SU-DHL-6 (cell line): ENCODE data around the gene ESR1.
"Not testable (repeated sequence)": the region's sequence is repeated elsewhere in the genome, so short reads cannot be mapped to it uniquely, and the experiment has no call there.

Experiments used
- H2AFZ ChIP-seq: fragments of 200-600 bp; sonication (generic); 2 replicates; pipeline ENCODE4 v1.6.1; 2014; ENCODE audit warnings: low read depth, mild to moderate bottlenecking, moderate library complexity, mixed read lengths, antibody characterized with exemption, low read length; ENCODE audit not compliant: severe bottlenecking
- H3F3A ChIP-seq: fragments of 200-600 bp; shearing (Covaris generic); 2 replicates; pipeline ENCODE4 v1.6.0; 2016; ENCODE audit warnings: antibody characterized with exemption, mild to moderate bottlenecking; ENCODE audit not compliant: insufficient read depth
- H3K27ac ChIP-seq: fragments of 200-600 bp; sonication (generic); 2 replicates; pipeline ENCODE4 v1.5.1; 2016; ENCODE audit warnings: low read depth, mild to moderate bottlenecking, low read length, moderate library complexity, mixed read lengths
- H3K27me3 ChIP-seq: fragments of 200-600 bp; sonication (generic), shearing (Covaris generic); 2 replicates; pipeline ENCODE4 v1.6.0; 2014; ENCODE audit warnings: mild to moderate bottlenecking, low read length
- H3K36me3 ChIP-seq: fragments of 200-600 bp; sonication (generic); 2 replicates; pipeline ENCODE4 v1.6.1; 2014; ENCODE audit warnings: mild to moderate bottlenecking, low read length, mixed read lengths
- H3K4me2 ChIP-seq: fragments of 300-600, 200-600 bp; shearing (Covaris generic), sonication (generic); 2 replicates; pipeline ENCODE4 v1.6.0; 2014; ENCODE audit warnings: low read length, low read depth, mild to moderate bottlenecking; ENCODE audit not compliant: poor library complexity, severe bottlenecking
- H3K4me3 ChIP-seq: fragments of 200-600 bp; sonication (generic); 2 replicates; pipeline ENCODE4 v1.5.1; 2014; ENCODE audit warnings: antibody characterized with exemption, low read length, mild to moderate bottlenecking, mixed read lengths; ENCODE audit not compliant: insufficient read depth, poor library complexity, severe bottlenecking
- H3K79me2 ChIP-seq: fragments of 200-600 bp; sonication (generic); 2 replicates; pipeline ENCODE4 v1.6.1; 2014; ENCODE audit warnings: mild to moderate bottlenecking, low read length, moderate library complexity; ENCODE audit not compliant: insufficient read depth
- H3K9ac ChIP-seq: fragments of 200-600 bp; sonication (generic); 2 replicates; pipeline ENCODE4 v1.7.0; 2014; ENCODE audit warnings: mild to moderate bottlenecking, low read length
- H3K9me2 ChIP-seq: fragments of 200-600 bp; sonication (generic); replicated peaks from 2 replicates; pipeline ENCODE4 v1.6.1; 2014; ENCODE audit warnings: low read length; ENCODE audit not compliant: insufficient read depth
- H3K9me3 ChIP-seq: fragments of 200-600 bp; sonication (generic); 2 replicates; pipeline ENCODE4 v1.6.1; 2014; ENCODE audit warnings: low read length, mixed read lengths; ENCODE audit not compliant: insufficient read depth
- H4K20me1 ChIP-seq: fragments of 200-600 bp; sonication (generic); 2 replicates; pipeline ENCODE4 v1.6.1; 2014; ENCODE audit warnings: low read depth, mild to moderate bottlenecking, antibody characterized with exemption, low read length, moderate library complexity, mixed read lengths
- CTCF ChIP-seq: fragments of 200-600 bp; sonication (generic); IDR thresholded peaks from one replicate; pipeline ENCODE4 v1.5.1; 2017; ENCODE audit warnings: antibody characterized with exemption, mild to moderate bottlenecking, low read length, moderate library complexity; ENCODE audit not compliant: insufficient read depth, poor library complexity, severe bottlenecking
- EZH2phosphoT487 ChIP-seq: fragments of 200-600 bp; sonication (generic), shearing (Covaris generic); conservative IDR thresholded peaks from 2 replicates; pipeline ENCODE4 v1.6.1; 2018; ENCODE audit warnings: mild to moderate bottlenecking, antibody characterized with exemption, low read length, moderate library complexity, mixed read lengths

Gene ESR1

GRCh38 chr6:151850479-151851003 is 43.1 kb downstream of the ESR1 start:
- no peaks in the 10 kb centered on the region for H4K20me1 ChIP-seq
- no peaks in the 10 kb centered on the region for H3F3A ChIP-seq
- H2AFZ ChIP-seq, result no peak overlapping the region
- no peaks in the 10 kb centered on the region for H3K79me2 ChIP-seq
- TF ChIP-seq CTCF (no peak), EZH2phosphoT487 (no peak)
- no peak overlapping the region for H3K9ac ChIP-seq
- no peaks in the 10 kb centered on the region for H3K36me3 ChIP-seq
- no peak overlapping the region for H3K4me3 ChIP-seq
- H3K27ac ChIP-seq, result no peak overlapping the region
- H3K4me2 ChIP-seq, result no peak overlapping the region
- no peaks in the 10 kb centered on the region for H3K9me3 ChIP-seq
- no peaks in the 10 kb centered on the region for H3K9me2 ChIP-seq
- no peaks in the 10 kb centered on the region for H3K27me3 ChIP-seq

DNA sequence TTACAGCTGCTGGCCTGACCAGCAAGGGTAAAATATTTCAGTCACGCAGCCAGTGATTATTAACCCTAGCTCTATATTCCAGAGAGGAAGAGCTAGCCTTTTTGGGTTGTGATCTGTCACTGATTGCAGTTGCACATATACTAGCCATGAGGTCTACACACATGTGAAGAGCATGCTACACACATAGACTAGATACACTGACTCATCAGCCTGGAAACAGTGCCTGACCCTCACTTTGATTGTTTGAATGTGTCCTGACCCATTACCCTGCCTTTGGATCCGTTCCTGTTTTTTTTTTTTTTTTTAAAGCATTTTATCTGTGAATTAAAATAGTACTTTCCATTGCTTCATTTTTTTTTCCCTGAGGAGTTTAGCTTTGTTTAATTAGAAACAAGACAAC is 50.8 kb downstream of the ESR1 start:
- Histone ChIP-seq H3K9ac (no peak overlapping the region), H3K79me2 (no peaks in the 10 kb centered on the region), H3K4me2 (no peak overlapping the region), H2AFZ (no peak overlapping the region), H3K9me3 (no peaks in the 10 kb centered on the region), H3K27ac (no peak overlapping the region), H3K36me3 (no peaks in the 10 kb centered on the region), H3K9me2 (no peaks in the 10 kb centered on the region), H3F3A (no peaks in the 10 kb centered on the region), H3K4me3 (no peak overlapping the region), H4K20me1 (no peaks in the 10 kb centered on the region), H3K27me3 (no peaks in the 10 kb centered on the region)
- TF ChIP-seq CTCF (no peak), EZH2phosphoT487 (no peak)

GRCh38 chr6:151862461-151862860 is 55.0 kb downstream of the ESR1 start:
- Histone ChIP-seq H3K4me3 (no peak overlapping the region), H3K27ac (no peak overlapping the region)

GRCh38 chr6:151867361-151867869 is 59.9 kb downstream of the ESR1 start:
- not testable (repeated sequence) for H3K4me2 ChIP-seq, H3K27ac ChIP-seq

More at GRCh38 chr6:151862461-151862860, 55.0 kb downstream of the ESR1 start:
- H3K9ac ChIP-seq, result no peak overlapping the region
- H3F3A ChIP-seq, result no peaks in the 10 kb centered on the region
- no peak overlapping the region for H2AFZ ChIP-seq
- no peaks in the 10 kb centered on the region for H3K79me2 ChIP-seq
- no peaks in the 10 kb centered on the region for H3K9me3 ChIP-seq
- no peak overlapping the region for H3K4me2 ChIP-seq
- H3K9me2 ChIP-seq, result no peaks in the 10 kb centered on the region
- no peaks in the 10 kb centered on the region for H4K20me1 ChIP-seq
- no peaks in the 10 kb centered on the region for H3K36me3 ChIP-seq
- no peak for TF ChIP-seq EZH2phosphoT487
- no peak for TF ChIP-seq CTCF
- no peaks in the 10 kb centered on the region for H3K27me3 ChIP-seq

More at GRCh38 chr6:151867361-151867869, 59.9 kb downstream of the ESR1 start:
- not testable (repeated sequence) for H2AFZ ChIP-seq, H3K9me2 ChIP-seq, H4K20me1 ChIP-seq, H3F3A ChIP-seq, H3K9me3 ChIP-seq, H3K79me2 ChIP-seq, H3K36me3 ChIP-seq, H3K4me3 ChIP-seq, H3K27me3 ChIP-seq, H3K9ac ChIP-seq
